ENCODE measurements around the gene THOC5. TPM values are rescaled to one million over a fixed set of nuclear protein-coding genes. Genes with fewer than 3 reads are reported as not detected.

The THOC5 gene
- total RNA-seq, 2 donors from 2014 or later, result 19.9 to 33.5 TPM

- no peak overlapping the region for H3K27ac ChIP-seq
- H3K36me3 ChIP-seq, result peaks cover 9% of the 10 kb centered on the region
- no peaks in the 10 kb centered on the region for H3K27me3 ChIP-seq
- no peak overlapping the region for H3K9ac ChIP-seq (ENCODE audit: low read depth in 2 of 2, low read length in 2 of 2)
- TF ChIP-seq, protein P1, sequence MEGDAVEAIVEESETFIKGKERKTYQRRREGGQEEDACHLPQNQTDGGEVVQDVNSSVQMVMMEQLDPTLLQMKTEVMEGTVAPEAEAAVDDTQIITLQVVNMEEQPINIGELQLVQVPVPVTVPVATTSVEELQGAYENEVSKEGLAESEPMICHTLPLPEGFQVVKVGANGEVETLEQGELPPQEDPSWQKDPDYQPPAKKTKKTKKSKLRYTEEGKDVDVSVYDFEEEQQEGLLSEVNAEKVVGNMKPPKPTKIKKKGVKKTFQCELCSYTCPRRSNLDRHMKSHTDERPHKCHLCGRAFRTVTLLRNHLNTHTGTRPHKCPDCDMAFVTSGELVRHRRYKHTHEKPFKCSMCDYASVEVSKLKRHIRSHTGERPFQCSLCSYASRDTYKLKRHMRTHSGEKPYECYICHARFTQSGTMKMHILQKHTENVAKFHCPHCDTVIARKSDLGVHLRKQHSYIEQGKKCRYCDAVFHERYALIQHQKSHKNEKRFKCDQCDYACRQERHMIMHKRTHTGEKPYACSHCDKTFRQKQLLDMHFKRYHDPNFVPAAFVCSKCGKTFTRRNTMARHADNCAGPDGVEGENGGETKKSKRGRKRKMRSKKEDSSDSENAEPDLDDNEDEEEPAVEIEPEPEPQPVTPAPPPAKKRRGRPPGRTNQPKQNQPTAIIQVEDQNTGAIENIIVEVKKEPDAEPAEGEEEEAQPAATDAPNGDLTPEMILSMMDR (IDR thresholded peaks at IDR 0.05), result no peak
- DNase-seq, result no peak
- H3K4me1 ChIP-seq, result no peaks in the 10 kb centered on the region
- no peaks in the 10 kb centered on the region for H3K9me3 ChIP-seq
- intact Hi-C loops (cut with DNase I), result no loop called here
- no peak overlapping the region for H3K4me3 ChIP-seq
Measured at GRCh38 chr22:29530716-29531115, 22.8 kb downstream of the THOC5 start.

DNA sequence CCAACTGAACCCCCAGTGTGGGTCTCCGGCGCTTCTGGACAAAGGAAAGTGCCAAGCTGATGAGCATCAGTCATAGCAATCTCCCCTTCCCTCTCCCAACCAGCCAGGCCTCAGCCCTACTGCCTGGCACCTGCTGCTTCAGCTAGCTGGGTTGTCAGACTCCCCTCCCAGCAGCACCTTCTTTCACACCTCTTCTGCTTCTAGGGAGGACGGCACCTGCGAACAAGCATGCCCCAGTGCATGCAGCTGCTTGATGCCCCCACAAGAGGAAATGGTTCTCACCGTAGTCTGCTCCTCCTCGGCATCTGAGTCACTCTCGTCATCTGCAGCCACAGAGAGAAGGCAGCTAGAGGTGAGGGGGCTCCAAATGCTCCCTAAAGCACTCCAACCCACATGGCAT lies 25.4 kb downstream of the THOC5 start:
- Histone ChIP-seq H3K4me1 (no peaks in the 10 kb centered on the region), H3K27ac (no peak overlapping the region), H3K9ac (ENCODE audit: low read depth in 2 of 2, low read length in 2 of 2) (no peak overlapping the region), H3K36me3 (peaks cover 13% of the 10 kb centered on the region), H3K4me3 (no peak overlapping the region), H3K9me3 (no peaks in the 10 kb centered on the region), H3K27me3 (no peaks in the 10 kb centered on the region)
- no peak for DNase-seq
- intact Hi-C loops (cut with DNase I), result loop anchor here (5.0 kb wide), 1 partner anchor 131 kb away; no protein-coding TSS in a partner anchor
- TF ChIP-seq, protein P1 (IDR thresholded peaks at IDR 0.05), result no peak

- peak; percentile 26 for DNase-seq
- H3K36me3 ChIP-seq, result peaks cover 18% of the 10 kb centered on the region
- H3K27me3 ChIP-seq, result no peaks in the 10 kb centered on the region
- H3K4me3 ChIP-seq, result no peak overlapping the region
- intact Hi-C loops (cut with DNase I), result loop anchor here (5.0 kb wide), 1 partner anchor 127 kb away; no protein-coding TSS in a partner anchor
- TF ChIP-seq, protein P1 (IDR thresholded peaks at IDR 0.05), result peak; percentile 51
- H3K4me1 ChIP-seq, result no peaks in the 10 kb centered on the region
- no peak overlapping the region for H3K27ac ChIP-seq
- H3K9me3 ChIP-seq, result no peaks in the 10 kb centered on the region
- H3K9ac ChIP-seq (ENCODE audit: low read depth in 2 of 2, low read length in 2 of 2), result no peak overlapping the region
Measured at GRCh38 chr22:29524442-29525191, 28.9 kb downstream of the THOC5 start.

DNA sequence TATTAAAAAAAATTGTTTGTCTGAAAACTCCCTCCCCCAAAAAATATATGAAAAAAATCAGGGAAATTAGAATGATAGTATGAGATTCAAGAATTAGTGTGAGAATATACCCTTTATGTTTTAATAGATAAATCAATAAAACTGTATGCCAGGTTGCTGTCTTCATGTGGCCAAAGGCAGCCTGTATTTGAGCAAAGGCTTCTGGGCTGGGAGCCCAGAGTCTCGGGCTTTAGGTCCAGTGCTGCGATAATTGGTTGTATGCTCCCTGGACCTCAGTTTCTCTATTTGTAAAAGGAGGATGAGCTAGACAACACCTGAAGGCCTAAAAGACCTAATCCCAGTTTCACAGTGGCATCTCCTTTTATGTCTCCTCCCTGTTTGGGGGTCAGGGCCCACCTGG lies 29.8 kb downstream of the THOC5 start:
- TF ChIP-seq, protein P1 (IDR thresholded peaks at IDR 0.05), result no peak
- Histone ChIP-seq H3K36me3 (peaks cover 13% of the 10 kb centered on the region), H3K4me1 (no peaks in the 10 kb centered on the region), H3K9ac (ENCODE audit: low read depth in 2 of 2, low read length in 2 of 2) (no peak overlapping the region), H3K4me3 (no peak overlapping the region), H3K27me3 (no peaks in the 10 kb centered on the region), H3K9me3 (no peaks in the 10 kb centered on the region), H3K27ac (no peak overlapping the region)
- intact Hi-C loops (cut with DNase I), result no loop called here
- DNase-seq, result no peak

DNA sequence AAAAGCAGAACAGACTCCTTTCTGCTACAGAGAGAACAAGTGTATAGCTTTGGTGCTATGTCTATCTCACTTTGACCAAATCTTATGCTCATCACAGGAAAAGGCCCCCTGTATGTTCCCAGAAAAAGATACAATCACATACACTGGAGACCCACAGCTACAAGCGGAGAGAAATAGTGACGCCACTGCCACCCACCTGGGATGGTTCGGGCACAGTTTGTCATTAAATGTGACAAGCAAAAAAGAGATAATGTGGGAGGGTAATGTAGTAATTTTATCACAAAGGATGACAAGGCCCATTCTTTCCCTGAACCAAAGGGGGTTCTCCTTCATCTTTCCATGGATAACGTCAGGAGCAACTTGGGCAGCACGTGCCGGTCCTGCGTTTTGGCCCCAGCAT lies 32.0 kb downstream of the THOC5 start:
- no peak for DNase-seq
- Histone ChIP-seq H3K27ac (no peak overlapping the region), H3K9me3 (no peaks in the 10 kb centered on the region), H3K4me1 (no peaks in the 10 kb centered on the region), H3K27me3 (no peaks in the 10 kb centered on the region), H3K36me3 (peaks cover 9% of the 10 kb centered on the region), H3K4me3 (no peak overlapping the region), H3K9ac (ENCODE audit: low read depth in 2 of 2, low read length in 2 of 2) (no peak overlapping the region)
- intact Hi-C loops (cut with DNase I), result no loop called here
- TF ChIP-seq, protein P1 (IDR thresholded peaks at IDR 0.05), result no peak
